NCI-H1930 (cell line): ENCODE data around the gene L3MBTL4.

Experiments
- DNase-seq, 2 experiments: peaks; one replicate each; lab custom pipeline; 2025; lab: John Stamatoyannopoulos, UW

Gene L3MBTL4

GRCh38 chr18:6363216-6363615 is 51.5 kb downstream of the L3MBTL4 start:
- DNase-seq, result no peak

- no peak for DNase-seq
These were observed 52.1 kb downstream of the L3MBTL4 start for GRCh38 chr18:6362559-6363129.

GRCh38 chr18:6357668-6358067 is 57.0 kb downstream of the L3MBTL4 start:
- DNase-seq, result no peak

- DNase-seq, result no peak
These were observed 58.7 kb downstream of the L3MBTL4 start for GRCh38 chr18:6355789-6356589.

GRCh38 chr18:6352275-6352674 is 62.4 kb downstream of the L3MBTL4 start:
- no peak for DNase-seq

- no peak for DNase-seq
These were observed 71.7 kb downstream of the L3MBTL4 start for GRCh38 chr18:6342990-6343389.

GRCh38 chr18:6341709-6342108 is 73.0 kb downstream of the L3MBTL4 start:
- no peak for DNase-seq

GRCh38 chr18:6341303-6341702 is 73.4 kb downstream of the L3MBTL4 start:
- no peak for DNase-seq

- no peak for DNase-seq
These were observed 74.6 kb downstream of the L3MBTL4 start for GRCh38 chr18:6340121-6340520.

GRCh38 chr18:6336239-6336638 is 78.5 kb downstream of the L3MBTL4 start:
- no peak for DNase-seq

GRCh38 chr18:6333981-6334380 is 80.7 kb downstream of the L3MBTL4 start:
- DNase-seq, result no peak

- no peak for DNase-seq
These were observed 82.8 kb downstream of the L3MBTL4 start for GRCh38 chr18:6331872-6332271.

- no peak for DNase-seq
These were observed 83.9 kb downstream of the L3MBTL4 start for GRCh38 chr18:6330786-6331185.

GRCh38 chr18:6328621-6329010 is 86.1 kb downstream of the L3MBTL4 start:
- DNase-seq, result no peak

GRCh38 chr18:6327895-6328620 is 86.7 kb downstream of the L3MBTL4 start:
- DNase-seq, result no peak

- no peak for DNase-seq
These were observed 87.2 kb downstream of the L3MBTL4 start for GRCh38 chr18:6327485-6327884.

- no peak for DNase-seq
These were observed 88.1 kb downstream of the L3MBTL4 start for GRCh38 chr18:6326566-6326965.

- DNase-seq, result no peak
These were observed 91.3 kb downstream of the L3MBTL4 start for GRCh38 chr18:6323319-6323889.

- DNase-seq, result no peak
These were observed 99.0 kb downstream of the L3MBTL4 start for GRCh38 chr18:6315517-6316331.

GRCh38 chr18:6313415-6313814 is 101.3 kb downstream of the L3MBTL4 start:
- no peak for DNase-seq

GRCh38 chr18:6311456-6312215 is 103.1 kb downstream of the L3MBTL4 start:
- no peak for DNase-seq
